GM10266 (cell line): ENCODE results near the gene ATG7.

ENCODE experiments used
- DNase-seq: peaks from one replicate; pipeline ENCODE4 v3.0.0; 2012; ENCODE audit errors: extremely low spot score
- CTCF ChIP-seq: IDR thresholded peaks from 2 replicates; pipeline ENCODE4 v1.5.1; 2012; ENCODE audit warnings: mild to moderate bottlenecking, low read depth; ENCODE audit not compliant: control insufficient read depth, insufficient read depth; ENCODE audit errors: missing control alignments

Gene ATG7

GRCh38 chr3:11534793-11535101 lies 262.6 kb downstream of the ATG7 start:
- DNase-seq = no peak
- no peak for TF ChIP-seq CTCF

GRCh38 chr3:11535243-11535960 lies 263.2 kb downstream of the ATG7 start:
- TF ChIP-seq CTCF = no peak
- DNase-seq = no peak

- no peak for DNase-seq
- TF ChIP-seq CTCF = no peak
Measured at GRCh38 chr3:11536132-11536935, 264.1 kb downstream of the ATG7 start.

- DNase-seq = no peak
- TF ChIP-seq CTCF = no peak
Measured at GRCh38 chr3:11536936-11537612, 264.9 kb downstream of the ATG7 start.

DNA sequence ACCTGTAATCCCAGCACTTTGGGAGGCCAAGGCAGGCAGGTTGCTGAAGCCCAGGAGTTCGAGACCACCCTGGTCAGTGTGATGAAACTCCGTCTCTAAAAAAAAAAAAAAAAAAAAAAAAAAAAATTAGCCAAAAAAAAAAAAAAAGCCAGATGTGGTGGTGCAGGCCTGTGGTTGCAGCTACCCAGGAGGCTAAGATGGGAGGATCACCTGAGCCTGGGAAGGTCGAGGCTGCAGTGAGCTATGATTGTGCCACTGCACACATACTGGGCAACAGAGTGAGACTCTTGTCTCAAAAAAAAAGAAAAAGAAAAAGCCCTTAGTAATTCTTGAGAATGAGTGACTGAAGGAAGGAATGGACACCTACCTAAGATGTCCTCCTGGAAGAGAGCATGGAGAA lies 266.4 kb downstream of the ATG7 start:
- no peak for TF ChIP-seq CTCF
- no peak for DNase-seq

- TF ChIP-seq CTCF = no peak
- no peak for DNase-seq
Measured at GRCh38 chr3:11539218-11539617, 267.0 kb downstream of the ATG7 start.

DNA sequence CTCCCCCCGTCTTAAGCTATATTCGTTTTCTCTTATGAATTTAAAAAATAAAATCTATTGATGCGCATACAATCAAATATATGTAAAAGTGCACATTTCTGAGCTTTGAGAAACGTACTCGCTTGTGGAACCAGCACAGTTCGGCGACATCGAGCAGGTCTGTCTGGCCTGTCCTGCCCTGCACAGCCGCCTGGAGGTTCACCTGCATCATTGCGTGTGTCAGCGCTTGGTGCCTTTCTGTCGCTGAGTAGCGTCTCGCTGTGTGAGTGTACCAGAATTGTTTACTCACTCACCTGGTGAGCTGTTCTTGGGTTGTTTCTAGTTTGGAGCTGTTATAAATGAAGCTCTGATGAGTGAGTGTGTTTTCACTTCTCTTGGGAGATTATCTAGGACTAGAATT lies 267.5 kb downstream of the ATG7 start:
- no peak for DNase-seq
- TF ChIP-seq CTCF = no peak
